Ovary (tissue), 1 donor: ENCODE results near the gene VSTM2B.

Experiments used
- EP300 ChIP-seq: sonication (generic); formaldehyde crosslinking; IDR thresholded peaks from one replicate; pipeline ENCODE4 v1.6.1; 2017; ENCODE audit warnings: antibody characterized with exemption
- POLR2A ChIP-seq: fragments of 450-650 bp; IDR thresholded peaks from one replicate; pipeline ENCODE4 v1.6.1; 2017; ENCODE audit warnings: antibody characterized with exemption, mild to moderate bottlenecking, moderate library complexity

- TF ChIP-seq EP300 (no peak), POLR2A (no peak)
Observed at GRCh38 chr19:29588095-29588494, 62.3 kb downstream of the VSTM2B start.
